Parathyroid adenoma (tissue), 2 donors: ENCODE results near the gene OR51B4.

Experiments
- H2AFZ ChIP-seq: fragments of 300-600 bp; sonication (generic); one replicate; pipeline ENCODE4 v1.7.0; 2017; ENCODE audit warnings: antibody characterized with exemption, mild to moderate bottlenecking
- H3K27ac ChIP-seq: fragments of 300-600 bp; sonication (generic); one replicate; pipeline ENCODE4 v1.7.0; 2017
- H3K27me3 ChIP-seq: fragments of 300-600 bp; sonication (generic); one replicate; pipeline ENCODE4 v1.7.0; 2017; ENCODE audit warnings: low read length; ENCODE audit not compliant: control insufficient read depth, insufficient read depth
- H3K36me3 ChIP-seq: fragments of 300-600 bp; sonication (generic); one replicate; pipeline ENCODE4 v1.7.0; 2017; ENCODE audit warnings: low read length; ENCODE audit not compliant: control insufficient read depth, insufficient read depth
- H3K4me1 ChIP-seq: fragments of 300-600 bp; sonication (generic); one replicate; pipeline ENCODE4 v1.7.0; 2017; ENCODE audit warnings: control low read depth
- H3K4me2 ChIP-seq: fragments of 300-600 bp; sonication (generic); one replicate; pipeline ENCODE4 v1.7.0; 2017; ENCODE audit warnings: low read length
- H3K4me3 ChIP-seq: fragments of 300-600 bp; sonication (generic); one replicate; pipeline ENCODE4 v1.7.0; 2017; ENCODE audit warnings: low read depth, low read length
- H3K79me2 ChIP-seq: fragments of 300-600 bp; sonication (generic); one replicate; pipeline ENCODE4 v1.7.0; 2017; ENCODE audit warnings: control low read depth
- H3K9ac ChIP-seq: fragments of 300-600 bp; sonication (generic); one replicate; pipeline ENCODE4 v1.7.0; 2017; ENCODE audit warnings: mild to moderate bottlenecking
- H3K9me3 ChIP-seq: fragments of 300-600 bp; sonication (generic); one replicate; pipeline ENCODE4 v1.7.0; 2017; ENCODE audit warnings: low read length; ENCODE audit not compliant: control insufficient read depth
- CTCF ChIP-seq: fragments of 300-600 bp; sonication (generic); IDR thresholded peaks from one replicate; pipeline ENCODE4 v1.7.0; 2017; ENCODE audit warnings: antibody characterized with exemption, mild to moderate bottlenecking
- donor health status: primary hyperparathyroidism.

OR51B4 gene

DNA sequence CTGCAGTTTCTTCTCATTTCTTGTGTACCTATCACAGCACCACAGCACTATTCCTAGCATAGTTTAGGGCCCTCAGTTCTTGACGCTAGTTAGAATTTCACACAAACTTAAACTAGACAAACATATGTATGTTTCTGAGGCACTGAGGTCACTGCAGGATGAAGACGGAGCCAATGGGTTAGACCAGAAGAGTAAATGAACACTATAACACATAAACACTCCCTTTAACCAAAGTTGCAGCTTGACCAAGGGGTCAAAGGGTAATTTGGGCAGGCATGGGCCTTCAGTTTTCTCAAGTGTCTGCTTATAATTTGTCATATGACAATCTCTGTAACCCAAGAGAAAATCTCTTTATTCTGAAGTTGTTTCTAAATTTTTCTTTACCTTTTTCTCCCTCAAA is 19.1 kb downstream of the OR51B4 start:
- no peak overlapping the region for H3K4me3 ChIP-seq
- no peaks in the 10 kb centered on the region for H3K9me3 ChIP-seq
- H3K79me2 ChIP-seq: no peaks in the 10 kb centered on the region
- H3K4me2 ChIP-seq: no peak overlapping the region
- no peak overlapping the region for H3K27ac ChIP-seq
- no peaks in the 10 kb centered on the region for H3K27me3 ChIP-seq
- no peak overlapping the region for H2AFZ ChIP-seq
- TF ChIP-seq CTCF: no peak
- H3K36me3 ChIP-seq: no peaks in the 10 kb centered on the region
- H3K9ac ChIP-seq: no peak overlapping the region
- H3K4me1 ChIP-seq: no peaks in the 10 kb centered on the region

DNA sequence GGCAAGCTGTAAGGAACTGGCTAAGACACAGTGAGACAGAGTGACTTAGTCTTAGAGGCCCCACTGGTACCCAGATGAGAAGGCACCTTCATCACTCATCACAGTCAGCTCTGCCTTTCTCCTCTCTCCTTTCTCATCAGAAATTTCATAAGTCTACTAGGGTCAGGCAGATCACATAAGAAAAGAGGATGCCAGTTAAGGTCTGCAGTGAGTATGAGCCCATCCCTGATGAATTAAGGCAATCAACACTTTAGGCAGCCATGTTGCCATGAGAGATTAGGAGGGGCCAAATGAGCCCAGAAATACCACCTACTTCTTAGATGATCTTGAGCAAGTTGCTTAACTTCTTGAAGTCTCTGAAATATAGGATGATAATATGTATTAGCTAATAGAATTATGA is 20.1 kb downstream of the OR51B4 start:
- no peaks in the 10 kb centered on the region for H3K27me3 ChIP-seq
- no peaks in the 10 kb centered on the region for H3K79me2 ChIP-seq
- H3K4me2 ChIP-seq: no peak overlapping the region
- no peaks in the 10 kb centered on the region for H3K4me1 ChIP-seq
- H3K27ac ChIP-seq: no peak overlapping the region
- no peaks in the 10 kb centered on the region for H3K36me3 ChIP-seq
- H2AFZ ChIP-seq: no peak overlapping the region
- H3K9ac ChIP-seq: no peak overlapping the region
- H3K4me3 ChIP-seq: no peak overlapping the region
- no peak for TF ChIP-seq CTCF
- H3K9me3 ChIP-seq: no peaks in the 10 kb centered on the region

GRCh38 chr11:5280582-5281102 is 21.1 kb downstream of the OR51B4 start:
- H3K27me3 ChIP-seq: no peaks in the 10 kb centered on the region
- no peak overlapping the region for H3K9ac ChIP-seq
- no peak overlapping the region for H3K4me2 ChIP-seq
- no peak overlapping the region for H2AFZ ChIP-seq
- no peaks in the 10 kb centered on the region for H3K4me1 ChIP-seq
- no peak overlapping the region for H3K4me3 ChIP-seq
- H3K79me2 ChIP-seq: no peaks in the 10 kb centered on the region
- TF ChIP-seq CTCF: no peak
- H3K9me3 ChIP-seq: no peaks in the 10 kb centered on the region
- no peaks in the 10 kb centered on the region for H3K36me3 ChIP-seq
- no peak overlapping the region for H3K27ac ChIP-seq

GRCh38 chr11:5279471-5280090 is 22.2 kb downstream of the OR51B4 start:
- no peaks in the 10 kb centered on the region for H3K36me3 ChIP-seq
- no peak overlapping the region for H3K4me3 ChIP-seq
- H2AFZ ChIP-seq: no peak overlapping the region
- no peaks in the 10 kb centered on the region for H3K9me3 ChIP-seq
- no peak overlapping the region for H3K27ac ChIP-seq
- no peak for TF ChIP-seq CTCF
- H3K4me1 ChIP-seq: no peaks in the 10 kb centered on the region
- no peak overlapping the region for H3K4me2 ChIP-seq
- H3K79me2 ChIP-seq: no peaks in the 10 kb centered on the region
- H3K27me3 ChIP-seq: no peaks in the 10 kb centered on the region
- no peak overlapping the region for H3K9ac ChIP-seq

DNA sequence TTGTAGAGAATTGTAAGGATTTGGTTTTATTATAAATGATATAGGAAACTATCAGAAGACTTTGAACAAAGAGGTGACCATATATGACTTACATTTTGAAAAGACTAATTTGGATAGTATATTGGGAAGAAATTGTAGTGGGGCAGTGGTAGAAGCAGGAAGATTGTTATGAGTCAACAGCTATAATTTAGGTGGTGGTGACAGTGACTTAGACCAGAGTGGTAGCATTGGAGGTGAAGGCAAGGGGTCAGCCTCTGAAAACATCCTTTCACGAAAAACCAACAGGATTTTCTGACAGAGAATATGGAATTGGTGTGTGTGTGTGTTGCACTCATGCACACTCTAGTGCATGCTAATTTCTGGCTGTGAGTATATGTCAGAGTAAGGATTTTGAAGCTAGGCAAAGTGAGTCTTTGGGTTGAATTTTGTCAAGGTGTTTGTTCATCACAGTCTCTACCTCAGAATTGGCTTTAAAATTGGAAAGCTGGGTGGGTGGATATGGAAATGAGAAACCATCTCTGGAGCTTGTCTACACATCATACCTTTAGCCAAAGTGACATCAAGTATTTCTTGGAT is 23.9 kb downstream of the OR51B4 start:
- no peak overlapping the region for H3K4me2 ChIP-seq
- no peaks in the 10 kb centered on the region for H3K36me3 ChIP-seq
- TF ChIP-seq CTCF: no peak
- H3K27ac ChIP-seq: no peak overlapping the region
- H3K27me3 ChIP-seq: no peaks in the 10 kb centered on the region
- no peak overlapping the region for H2AFZ ChIP-seq
- no peaks in the 10 kb centered on the region for H3K79me2 ChIP-seq
- H3K4me1 ChIP-seq: no peaks in the 10 kb centered on the region
- H3K9me3 ChIP-seq: no peaks in the 10 kb centered on the region
- H3K4me3 ChIP-seq: no peak overlapping the region
- H3K9ac ChIP-seq: no peak overlapping the region
